ENCODE data around the gene ABTB2.
"Not testable (repeated sequence)": the region's sequence is repeated elsewhere in the genome, so short reads cannot be mapped to it uniquely, and the experiment has no call there.

ABTB2 gene

GRCh38 chr11:34180814-34181165 is 177.0 kb downstream of the ABTB2 start:
- DNase-seq = not testable (repeated sequence)

GRCh38 chr11:34180040-34180813 is 177.6 kb downstream of the ABTB2 start:
- DNase-seq = no peak

GRCh38 chr11:34179026-34179675 is 178.7 kb downstream of the ABTB2 start:
- no peak for DNase-seq

GRCh38 chr11:34178209-34178821 is 179.5 kb downstream of the ABTB2 start:
- DNase-seq = no peak

- no peak for DNase-seq
Observed at GRCh38 chr11:34176751-34177209, 181.0 kb downstream of the ABTB2 start.

- DNase-seq = no peak
Observed at GRCh38 chr11:34175284-34176019, 182.4 kb downstream of the ABTB2 start.

GRCh38 chr11:34174412-34175041 is 183.3 kb downstream of the ABTB2 start:
- peak; percentile 80 for DNase-seq

GRCh38 chr11:34173050-34173449 is 184.8 kb downstream of the ABTB2 start:
- DNase-seq = no peak

GRCh38 chr11:34169686-34170085 is 188.1 kb downstream of the ABTB2 start:
- no peak for DNase-seq

GRCh38 chr11:34168642-34169420 is 189.0 kb downstream of the ABTB2 start:
- DNase-seq = no peak

GRCh38 chr11:34167961-34168360 is 189.8 kb downstream of the ABTB2 start:
- DNase-seq = no peak

- no peak for DNase-seq
Observed at GRCh38 chr11:34166806-34167740, 190.7 kb downstream of the ABTB2 start.

- DNase-seq = no peak
Observed at GRCh38 chr11:34165786-34166555, 191.8 kb downstream of the ABTB2 start.

- DNase-seq = no peak
Observed at GRCh38 chr11:34165121-34165520, 192.7 kb downstream of the ABTB2 start.

GRCh38 chr11:34162856-34163255 is 195.0 kb downstream of the ABTB2 start:
- DNase-seq = no peak

- DNase-seq = no peak
Observed at GRCh38 chr11:34162493-34162820, 195.4 kb downstream of the ABTB2 start.

- DNase-seq = no peak
Observed at GRCh38 chr11:34161812-34162492, 195.9 kb downstream of the ABTB2 start.

- DNase-seq = no peak
Observed at GRCh38 chr11:34161361-34161760, 196.4 kb downstream of the ABTB2 start.

GRCh38 chr11:34160791-34161190 is 197.0 kb downstream of the ABTB2 start:
- no peak for DNase-seq
